OCI-LY3 (cell line): ENCODE results near the gene FBXO38.

Experiments used
- EZH2phosphoT487 ChIP-seq: fragments of 200-600 bp; shearing (Covaris generic); IDR thresholded peaks from 2 replicates; pipeline ENCODE4 v1.6.1; 2018; ENCODE audit warnings: antibody characterized with exemption, mixed run types, low read depth
- TF ChIP-seq, protein P1 (sequence below): fragments of 200-600, 300-600 bp; sonication (generic); IDR thresholded peaks from 2 replicates; pipeline ENCODE4 v1.5.1; 2014; ENCODE audit warnings: antibody characterized with exemption, low read length, low read depth

DNA sequence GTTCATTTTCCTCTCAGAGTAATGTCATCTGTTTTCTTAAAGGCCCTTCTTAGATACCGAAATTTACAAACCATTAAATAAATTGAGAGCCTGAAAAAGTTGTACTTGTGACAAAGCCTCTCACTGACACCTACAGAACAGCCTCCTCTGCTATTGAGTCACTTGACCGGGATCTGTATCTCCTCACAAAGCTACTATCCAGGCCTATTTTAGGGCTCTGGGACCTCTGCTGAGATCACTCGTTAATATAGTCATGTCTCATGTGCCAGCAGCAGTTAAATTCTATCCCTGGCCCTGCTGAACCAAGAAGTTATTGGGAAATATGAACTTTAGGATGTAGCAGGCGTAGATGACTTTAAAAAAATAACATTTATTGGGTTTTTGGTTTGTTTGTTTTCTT is 31.1 kb downstream of the FBXO38 start:
- TF ChIP-seq, protein P1, sequence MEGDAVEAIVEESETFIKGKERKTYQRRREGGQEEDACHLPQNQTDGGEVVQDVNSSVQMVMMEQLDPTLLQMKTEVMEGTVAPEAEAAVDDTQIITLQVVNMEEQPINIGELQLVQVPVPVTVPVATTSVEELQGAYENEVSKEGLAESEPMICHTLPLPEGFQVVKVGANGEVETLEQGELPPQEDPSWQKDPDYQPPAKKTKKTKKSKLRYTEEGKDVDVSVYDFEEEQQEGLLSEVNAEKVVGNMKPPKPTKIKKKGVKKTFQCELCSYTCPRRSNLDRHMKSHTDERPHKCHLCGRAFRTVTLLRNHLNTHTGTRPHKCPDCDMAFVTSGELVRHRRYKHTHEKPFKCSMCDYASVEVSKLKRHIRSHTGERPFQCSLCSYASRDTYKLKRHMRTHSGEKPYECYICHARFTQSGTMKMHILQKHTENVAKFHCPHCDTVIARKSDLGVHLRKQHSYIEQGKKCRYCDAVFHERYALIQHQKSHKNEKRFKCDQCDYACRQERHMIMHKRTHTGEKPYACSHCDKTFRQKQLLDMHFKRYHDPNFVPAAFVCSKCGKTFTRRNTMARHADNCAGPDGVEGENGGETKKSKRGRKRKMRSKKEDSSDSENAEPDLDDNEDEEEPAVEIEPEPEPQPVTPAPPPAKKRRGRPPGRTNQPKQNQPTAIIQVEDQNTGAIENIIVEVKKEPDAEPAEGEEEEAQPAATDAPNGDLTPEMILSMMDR: no peak
- no peak for TF ChIP-seq EZH2phosphoT487
